ENCODE results near the gene PIF1. TPM values are rescaled to one million over a fixed set of nuclear protein-coding genes. Genes with fewer than 3 reads are reported as not detected.

PIF1 gene
- total and polyA plus RNA-seq, 2 of the 4 experiments (the other 2 are of a cell fraction): 3.9 to 19.9 TPM

- intact Hi-C loops (cut with micrococcal nuclease) (no loop called here), dilution Hi-C loops (cut with HindIII; ENCODE audit: low sequenced_read_pairs, unreplicated experiment) (no loop called here), in situ Hi-C loops (cut with MboI; ENCODE audit: low sequenced_read_pairs) (no loop called here)
- H3K56ac ChIP-seq (ENCODE audit: extremely low read depth, insufficient read depth, low read length): no peak overlapping the region; the same call in 1 of the 2 replicates
- no peak overlapping the region; the same call in 1 of the 2 replicates for H2BK120ac ChIP-seq (ENCODE audit: low read depth, low read length)
- H4K5ac ChIP-seq (ENCODE audit: low read depth, low read length): no peak overlapping the region; the same call in 1 of the 2 replicates
- H4K91ac ChIP-seq (ENCODE audit: insufficient read depth, low read depth, low read length): no peak overlapping the region
- DNase-seq (no peak), ATAC-seq (ENCODE audit: low read depth) (no peak)
- no peak overlapping the region for H2BK20ac ChIP-seq (ENCODE audit: low read depth, low read length)
- H2AFZ ChIP-seq (replicated peaks; ENCODE audit: low read length, poor library complexity): peak overlapping the region; percentile 83
- no peak overlapping the region for H3K9ac ChIP-seq (ENCODE audit: low read depth, low read length)
- H4K8ac ChIP-seq (ENCODE audit: low read depth in 2 of 2, low read length in 2 of 2): peak overlapping the region; percentile 4 to 54; a peak in 2 of 4 replicates
- POLR2A ChIA-PET (ENCODE audit: unreplicated experiment): no interaction called here
- peak overlapping the region; percentile 64; the same call in 1 of the 2 replicates for H3K4me2 ChIP-seq (ENCODE audit: low read depth, low read length)
- H3K4ac ChIP-seq (ENCODE audit: low read depth, low read length): peak overlapping the region; percentile 69
- no peak overlapping the region for H3K18ac ChIP-seq (ENCODE audit: low read depth, low read length)
- 0 out of 2 replicates have a peak overlapping the region, but pooled peaks have one; percentile 61 for H3K4me3 ChIP-seq (ENCODE audit: insufficient read depth, low read depth, low read length)
- TF ChIP-seq MAZ (IDR thresholded peaks at IDR 0.05; ENCODE audit: borderline replicate concordance, low read depth, low read length) (no peak), CHD1 (IDR thresholded peaks at IDR 0.05; ENCODE audit: low read depth, low read length) (no peak), RFX5 (IDR thresholded peaks at IDR 0.05; ENCODE audit: low read depth, low read length) (no peak), RAD21 (IDR thresholded peaks at IDR 0.05; ENCODE audit: low read length) (no peak), USF2 (IDR thresholded peaks at IDR 0.05; ENCODE audit: low read depth, low read length) (no peak), RCOR1 (IDR thresholded peaks at IDR 0.05; ENCODE audit: insufficient replicate concordance, low read length) (no peak), MAFK (IDR thresholded peaks at IDR 0.05; ENCODE audit: low read depth, low read length) (no peak), CEBPB (IDR thresholded peaks at IDR 0.05; ENCODE audit: low read depth, low read length) (no peak), MXI1 (IDR thresholded peaks at IDR 0.05; ENCODE audit: borderline replicate concordance, low read depth, low read length) (no peak), POLR2A (IDR thresholded peaks at IDR 0.05; ENCODE audit: low read depth, low read length) (no peak), BHLHE40 (IDR thresholded peaks at IDR 0.05; ENCODE audit: low read depth, low read length) (no peak), SMC3 (IDR thresholded peaks at IDR 0.05; ENCODE audit: low read depth, low read length) (no peak)
- peaks cover 3% of the 10 kb centered on the region for H3K9me1 ChIP-seq (ENCODE audit: insufficient read depth, low read length)
- H2BK5ac ChIP-seq (ENCODE audit: low read depth, low read length, poor library complexity, severe bottlenecking): no peak overlapping the region
- peaks cover 0 to 10% of the 10 kb centered on the region in 2 experiments; a peak in 1 of 4 replicates for H3K79me1 ChIP-seq (ENCODE audit: low read depth in 1 of 2, low read length in 2 of 2)
- H3K4me1 ChIP-seq (ENCODE audit: control insufficient read depth, insufficient read depth, low read length): no peaks in the 10 kb centered on the region; the same call in 1 of the 2 replicates
- CTCF ChIA-PET: no interaction called here
- H2BK15ac ChIP-seq (ENCODE audit: low read depth, low read length): no peak overlapping the region; the same call in 2 of the 3 replicates
- H2AK5ac ChIP-seq (ENCODE audit: low read depth, low read length): peak overlapping the region; percentile 70
- peak overlapping the region; percentile 91 for H2AK9ac ChIP-seq (replicated peaks; ENCODE audit: low read depth, low read length, poor library complexity)
- H3K36me3 ChIP-seq (ENCODE audit: control insufficient read depth, insufficient read depth, low read length): no peaks in the 10 kb centered on the region
- H3K27ac ChIP-seq (ENCODE audit: insufficient read depth, low read length): no peak overlapping the region
- peaks cover 16% of the 10 kb centered on the region for H3K27me3 ChIP-seq (ENCODE audit: control insufficient read depth, insufficient read depth, low read length)
- BruUV-seq (replicated peaks): no TSS peak
- peak overlapping the region; percentile 75; the same call in 1 of the 2 replicates for H3K23ac ChIP-seq (ENCODE audit: low read depth, low read length)
- peak overlapping the region; percentile 78 for H3K14ac ChIP-seq (replicated peaks; ENCODE audit: low read depth, low read length)
- WGBS, 2 experiments (ENCODE audit: extremely low coverage in 2 of 2, insufficient read length in 1 of 2): 46% methylated on average over 9 of the region's 25 CpGs; no CpG with 5 or more reads in 1 of the 2 experiments
- no peaks in the 10 kb centered on the region for H3K9me3 ChIP-seq (ENCODE audit: control insufficient read depth, insufficient read depth, low read length)
- no peaks in the 10 kb centered on the region for H4K20me1 ChIP-seq (ENCODE audit: insufficient read depth, low read length)
These were observed 49.1 kb downstream of the PIF1 start for GRCh38 chr15:64776402-64776786.

All from IMR-90 (cell line).